GM12878 (cell line): ENCODE results near the gene SEMA3A. TPM values are rescaled to one million over a fixed set of nuclear protein-coding genes. Genes with fewer than 3 reads are reported as not detected.

Source experiments
- ATAC-seq: fragments of 200-7000 bp; cut with Tn5 transposase; 3 replicates; pipeline ENCODE4 v1.9.1; 2020; ENCODE audit warnings: mild to moderate bottlenecking, moderate library complexity
- BruUV-seq: library from RNA; stranded (reverse); fragments of 400-500 nt; replicated peaks from 2 replicates; lab custom pipeline; 2021; lab: Mats Ljungman, UMichigan
- CTCF ChIA-PET: fragments of 300-600 bp; sonication (Branson Sonifier 250); formaldehyde crosslinking; extraction: SDS; loops from one replicate; lab custom pipeline; 2021; ENCODE audit warnings: inconsistent platforms; lab: Yijun Ruan, JAX
- POLR2A ChIA-PET: fragments of 350-600 bp; formaldehyde crosslinking; extraction: SDS; loops from one replicate; lab custom pipeline; 2021; ENCODE audit warnings: inconsistent platforms; lab: Charles Lee
- RAD21 ChIA-PET: fragments of 300-600 bp; sonication (Branson Sonifier 250); formaldehyde crosslinking; loops from one replicate; lab custom pipeline; 2023; ENCODE audit warnings: antibody characterized with exemption; ENCODE audit not compliant: unreplicated experiment; lab: Charles Lee
- SMC1A ChIA-PET: fragments of 300-600 bp; sonication (Branson Sonifier 250); formaldehyde crosslinking; loops from one replicate; lab custom pipeline; 2023; ENCODE audit not compliant: unreplicated experiment, uncharacterized antibody; lab: Charles Lee
- DNase-seq: peaks from one replicate; pipeline ENCODE4 v3.0.0-alpha.2; 2011; ENCODE audit warnings: low read depth, low spot score
- FAIRE-seq: peaks from 3 replicates; lab custom pipeline; 2011; peaks lifted over from hg19 to GRCh38; lab: Jason Lieb, UNC
- H2AFZ ChIP-seq: 2 replicates; pipeline ENCODE4 v1.6.0; 2011; ENCODE audit warnings: low read depth, low read length, control low read depth; ENCODE audit not compliant: control insufficient read depth
- H3K27ac ChIP-seq: 2 replicates; pipeline ENCODE4 v1.5.1; 2011; ENCODE audit warnings: control low read depth; ENCODE audit not compliant: control insufficient read depth, insufficient read depth
- H3K27me3 ChIP-seq, 2 experiments: replicated peaks in 1 of 2; 2 replicates each; pipeline versions ENCODE4 v1.6.0 to v1.6.1; 2011; ENCODE audit warnings: low read length in 1 of 2; ENCODE audit not compliant: control insufficient read depth in 2 of 2, insufficient read depth in 2 of 2
- H3K36me3 ChIP-seq, 2 experiments: 2 replicates each; pipeline ENCODE4 v1.5.1; 2011; ENCODE audit warnings: low read length in 1 of 2; ENCODE audit not compliant: control insufficient read depth in 2 of 2, insufficient read depth in 2 of 2
- H3K4me1 ChIP-seq: 2 replicates; pipeline ENCODE4 v1.6.1; 2011; ENCODE audit warnings: mild to moderate bottlenecking, low read length, moderate library complexity, mixed read lengths; ENCODE audit not compliant: control insufficient read depth, insufficient read depth
- H3K4me2 ChIP-seq: 2 replicates; pipeline ENCODE4 v1.6.0; 2011; ENCODE audit warnings: control low read depth; ENCODE audit not compliant: control insufficient read depth, insufficient read depth
- H3K4me3 ChIP-seq: fragments of 200-600 bp; sonication (generic); 2 replicates; pipeline ENCODE4 v1.5.1; 2016
- H3K79me2 ChIP-seq: 2 replicates; pipeline ENCODE4 v1.6.0; 2011; ENCODE audit warnings: low read length; ENCODE audit not compliant: control insufficient read depth, insufficient read depth
- H3K9ac ChIP-seq: 2 replicates; pipeline ENCODE4 v1.8.0; 2011; ENCODE audit warnings: low read length, control low read depth, mixed read lengths; ENCODE audit not compliant: control insufficient read depth, insufficient read depth
- H3K9me3 ChIP-seq: replicated peaks from 3 replicates; pipeline ENCODE4 v1.5.1; 2011; ENCODE audit warnings: mild to moderate bottlenecking, low read length; ENCODE audit not compliant: control insufficient read depth, insufficient read depth
- H4K20me1 ChIP-seq: 2 replicates; pipeline ENCODE4 v1.6.0; 2011; ENCODE audit not compliant: control insufficient read depth, insufficient read depth
- ASH2L ChIP-seq: fragments of 300-600, 200-600 bp; sonication (generic); IDR thresholded peaks from 2 replicates; pipeline ENCODE4 v1.6.1; 2017; ENCODE audit warnings: low read depth, mild to moderate bottlenecking, borderline replicate concordance
- ATF7 ChIP-seq: fragments of 450-650 bp; IDR thresholded peaks from 2 replicates; pipeline ENCODE4 v1.6.1; 2016; ENCODE audit warnings: low read depth, mild to moderate bottlenecking
- CHD2 ChIP-seq: IDR thresholded peaks from 2 replicates; pipeline ENCODE4 v1.6.1; 2011; ENCODE audit warnings: low read depth, low read length, improper control_type of control experiment, borderline replicate concordance
- FOXK2 ChIP-seq: fragments of 450-650 bp; IDR thresholded peaks from 2 replicates; pipeline ENCODE4 v1.6.1; 2017; ENCODE audit warnings: mild to moderate bottlenecking, moderate library complexity
- GATAD2B ChIP-seq: fragments of 450-650 bp; conservative IDR thresholded peaks from 2 replicates; pipeline ENCODE4 v1.6.1; 2017; ENCODE audit warnings: low read depth, mild to moderate bottlenecking, moderate library complexity
- IRF5 ChIP-seq: fragments of 450-650 bp; IDR thresholded peaks from 2 replicates; pipeline ENCODE4 v1.6.1; 2017; ENCODE audit warnings: borderline replicate concordance
- JUND ChIP-seq: IDR thresholded peaks from 2 replicates; pipeline ENCODE4 v1.6.1; 2012; ENCODE audit warnings: low read depth, mild to moderate bottlenecking, low read length, improper control_type of control experiment, moderate library complexity
- KDM1A ChIP-seq: fragments of 200-600 bp; sonication (generic); IDR thresholded peaks from 2 replicates; pipeline ENCODE4 v1.6.1; 2016; ENCODE audit warnings: borderline replicate concordance
- LARP7 ChIP-seq: fragments of 450-650 bp; IDR thresholded peaks from 2 replicates; pipeline ENCODE4 v1.6.1; 2017; ENCODE audit warnings: mild to moderate bottlenecking
- MTA2 ChIP-seq: fragments of 450-650 bp; IDR thresholded peaks from 2 replicates; pipeline ENCODE4 v1.6.1; 2016; ENCODE audit warnings: low read depth, mild to moderate bottlenecking, moderate library complexity
- MXI1 ChIP-seq: fragments of 150-350 bp; IDR thresholded peaks from 2 replicates; pipeline ENCODE4 v1.6.1; 2011; ENCODE audit warnings: low read depth, mild to moderate bottlenecking, inconsistent platforms, low read length, improper control_type of control experiment
- NBN ChIP-seq: fragments of 450-650 bp; IDR thresholded peaks from 2 replicates; pipeline ENCODE4 v1.6.1; 2016
- NKRF ChIP-seq: fragments of 450-650 bp; conservative IDR thresholded peaks from 2 replicates; pipeline ENCODE4 v1.6.1; 2017; ENCODE audit warnings: mild to moderate bottlenecking, moderate library complexity
- NR2C1 ChIP-seq: fragments of 450-650 bp; IDR thresholded peaks from 2 replicates; pipeline ENCODE4 v1.6.1; 2017; ENCODE audit warnings: antibody characterized with exemption, mild to moderate bottlenecking, moderate library complexity
- RBBP5 ChIP-seq: fragments of 200-600 bp; sonication (generic); conservative IDR thresholded peaks from 2 replicates; pipeline ENCODE4 v1.6.1; 2016
- RUNX3 ChIP-seq: IDR thresholded peaks from 2 replicates; pipeline ENCODE4 v1.6.1; 2012; ENCODE audit warnings: low read length, inconsistent platforms
- WGBS: methylation state at CpG from one replicate; pipeline ENCODE4 v1.1.6; 2016; ENCODE audit warnings: low lambda C conversion rate; ENCODE audit not compliant: insufficient replicate concordance, insufficient coverage; ENCODE audit errors: missing lambda C conversion rate; 5-methylcytosine and 5-hydroxymethylcytosine counted together
- in situ Hi-C: fragments of 300-500 bp; cut with MboI; formaldehyde crosslinking; loops from 9 replicates; pipeline ENCODE4 v1.14.3; 2018; ENCODE audit warnings: mixed read lengths
- intact Hi-C: fragments of 100-400 bp; cut with micrococcal nuclease; formaldehyde crosslinking; loops from one replicate; pipeline ENCODE4 v1.14.2; 2022; ENCODE audit not compliant: unreplicated experiment
- polyA plus RNA-seq, 11 experiments: library from polyadenylated mRNA; depleted of rRNA in 4 of 11; unstranded in 6 of 11; stranded (reverse) in 5 of 11; fragments of >200 nt; fragmentation: Nextera tagmentation in 4 of 11; fragmentation: Illumina TruSeq in 1 of 11; extraction: Ambion mirVana in 4 of 11; extraction: Trizol in 1 of 11; gene quantifications; 1 replicate in 1 of 11; 2 replicates in 10 of 11; pipeline versions ENCODE4 v1.2.1 to v1.2.3, GENCODE V29; 2011 to 2016; ENCODE audit warnings: inconsistent platforms in 2 of 11, missing spikeins in 2 of 11, low read depth in 1 of 11
- total RNA-seq, 4 experiments: library from RNA; depleted of rRNA in 3 of 4; stranded (reverse); fragments of >200 nt in 3 of 4; fragmentation: Illumina TruSeq in 1 of 4; extraction: Trizol in 1 of 4; gene quantifications; 2 replicates each; pipeline versions ENCODE4 v1.2.1 to v1.2.3, GENCODE V29; 2013 to 2021

Gene SEMA3A
- total and polyA plus RNA-seq, 10 of the 15 experiments (the other 5 are each of a cell fraction or from before 2014, with no cell fraction given) = 0.01 to 3.3 (median 0.24) TPM

GRCh38 chr7:84047085-84047484 lies 147.5 kb downstream of the SEMA3A start:
- H3K4me1 ChIP-seq = no peaks in the 10 kb centered on the region
- no peak for FAIRE-seq
- H3K27ac ChIP-seq = no peak overlapping the region
- BruUV-seq = no TSS peak
- no peak for ATAC-seq
- H2AFZ ChIP-seq = no peak overlapping the region
- intact Hi-C loops = no loop called here
- RAD21 ChIA-PET = no interaction called here
- H3K4me2 ChIP-seq = no peak overlapping the region
- H3K9ac ChIP-seq = no peak overlapping the region
- TF ChIP-seq JUND (no peak), ASH2L (no peak), RBBP5 (no peak), IRF5 (no peak)
- TF ChIP-seq, all 136 proteins: peak for 0
- Histone ChIP-seq H4K20me1 (no peaks in the 10 kb centered on the region), H3K9me3 (no peaks in the 10 kb centered on the region), H3K4me3 (no peak overlapping the region), H3K36me3 (no peaks in the 10 kb centered on the region), H3K27me3 (no peaks in the 10 kb centered on the region), H3K79me2 (no peaks in the 10 kb centered on the region)
- in situ Hi-C loops = no loop called here
- no peak for DNase-seq
- ChIA-PET POLR2A (interaction anchor here (1.2 kb wide), 1 partner anchor 11 kb away, joined by 3 read pairs; no protein-coding TSS in a partner anchor), CTCF (interaction anchor here (0.5 to 0.9 kb wide), 2 partner anchors 26 to 55 kb away, joined by 3 read pairs; no protein-coding TSS in a partner anchor), SMC1A (interaction anchor here (1.1 kb wide), 1 partner anchor 11 kb away, joined by 3 read pairs; no protein-coding TSS in a partner anchor)
- WGBS = 10% methylated on average over 2 of the region's 2 CpGs

- Histone ChIP-seq H3K27ac (no peak overlapping the region), H4K20me1 (no peaks in the 10 kb centered on the region), H2AFZ (no peak overlapping the region), H3K9me3 (no peaks in the 10 kb centered on the region), H3K4me2 (no peak overlapping the region), H3K9ac (no peak overlapping the region), H3K79me2 (no peaks in the 10 kb centered on the region), H3K36me3 (no peaks in the 10 kb centered on the region), H3K4me1 (no peaks in the 10 kb centered on the region), H3K4me3 (no peak overlapping the region), H3K27me3 (no peaks in the 10 kb centered on the region)
- ChIA-PET POLR2A (no interaction called here), CTCF (no interaction called here), SMC1A (no interaction called here), RAD21 (no interaction called here)
- in situ Hi-C loops = no loop called here
- intact Hi-C loops = no loop called here
- ATAC-seq (no peak), DNase-seq (no peak), FAIRE-seq (no peak)
- BruUV-seq = no TSS peak
- WGBS = 0% methylated on average over 2 of the region's 2 CpGs
- TF ChIP-seq NBN (no peak), NR2C1 (no peak), LARP7 (no peak), FOXK2 (no peak), MXI1 (no peak), RUNX3 (no peak), MTA2 (no peak), GATAD2B (no peak), CHD2 (no peak), NKRF (no peak), KDM1A (no peak), ATF7 (no peak)
Observed at GRCh38 chr7:84044834-84045233, 149.8 kb downstream of the SEMA3A start.
